ENCODE data around the gene KRTAP5-3. TPM values are rescaled to one million over a fixed set of nuclear protein-coding genes. Genes with fewer than 3 reads are reported as not detected.

The KRTAP5-3 gene
- total and polyA plus RNA-seq, 2 of the 13 experiments (the other 11 are each of a cell fraction or from before 2014, with no cell fraction given): not detected

- ChIA-PET POLR2A (no interaction called here), CTCF (ENCODE audit: low intra/inter-chr PET ratio, low total read pairs) (no interaction called here)
- no peak for ATAC-seq
- intact Hi-C loops (cut with micrococcal nuclease; ENCODE audit: unreplicated experiment): no loop called here
- peaks cover 18% of the 10 kb centered on the region; the same call in 1 of the 2 replicates for H4K20me1 ChIP-seq (ENCODE audit: insufficient read depth, low read length)
- H3K27me3 ChIP-seq (ENCODE audit: control insufficient read depth in 1 of 2, insufficient read depth in 2 of 2, low read length in 2 of 2): no peaks in the 10 kb centered on the region
- H3K9ac ChIP-seq (ENCODE audit: insufficient read depth, low read depth, low read length): no peak overlapping the region
- no TSS peak for BruUV-seq (replicated peaks)
- H3K4me1 ChIP-seq (ENCODE audit: insufficient read depth, low read length): peaks cover 10% of the 10 kb centered on the region
- no peak overlapping the region for H2AFZ ChIP-seq (ENCODE audit: low read length)
- H3K27ac ChIP-seq (ENCODE audit: extremely low read length, insufficient read depth, low read length): no peak overlapping the region
- FAIRE-seq: no peak
- peaks cover 0 to 1% of the 10 kb centered on the region in 2 experiments; a peak in 1 of 5 replicates for H3K36me3 ChIP-seq (replicated peaks in 1 of 2; ENCODE audit: control insufficient read depth in 1 of 2, insufficient read depth in 2 of 2, low read length in 2 of 2)
- no peak overlapping the region for H3K4me2 ChIP-seq (ENCODE audit: low read depth, low read length)
- no peaks in the 10 kb centered on the region for H3K9me3 ChIP-seq (ENCODE audit: low read length)
- WGBS (ENCODE audit: low lambda C conversion rate): 89% methylated on average over 9 of the region's 12 CpGs
- no peaks in the 10 kb centered on the region for H3K79me2 ChIP-seq (ENCODE audit: insufficient read depth, low read length)
- in situ Hi-C loops (cut with HindIII; ENCODE audit: extremely low pct_ligation_motif_present, low pct_unique_long_range_greater_than_20kb): no loop called here
- H3K4me3 ChIP-seq (replicated peaks in 1 of 3; ENCODE audit: insufficient read depth in 1 of 3, low read depth in 2 of 3, low read length in 3 of 3): no peak overlapping the region
- no peak for DNase-seq (ENCODE audit: low spot score)
- TF ChIP-seq ARNT (IDR thresholded peaks at IDR 0.05) (no peak), ZNF12 (CRISPR knock-in tag; IDR thresholded peaks at IDR 0.05) (no peak), ZNF33A (CRISPR knock-in tag; IDR thresholded peaks at IDR 0.05; ENCODE audit: borderline replicate concordance) (no peak), ZNF234 (CRISPR knock-in tag; conservative IDR thresholded peaks at IDR 0.05) (no peak), ZSCAN12 (CRISPR knock-in tag; IDR thresholded peaks at IDR 0.05) (no peak), RNF219 (CRISPR knock-in tag; IDR thresholded peaks at IDR 0.05) (no peak), TCF7 (IDR thresholded peaks at IDR 0.05; ENCODE audit: low read depth) (no peak), ISX (CRISPR knock-in tag; conservative IDR thresholded peaks at IDR 0.05) (no peak), SRY (CRISPR knock-in tag; IDR thresholded peaks at IDR 0.05) (no peak), ZNF704 (CRISPR knock-in tag; IDR thresholded peaks at IDR 0.05; ENCODE audit: borderline replicate concordance) (no peak), JUNB (CRISPR knock-in tag; IDR thresholded peaks at IDR 0.05; ENCODE audit: borderline replicate concordance) (no peak), PRDM15 (CRISPR knock-in tag; IDR thresholded peaks at IDR 0.05) (no peak), HDAC1 (CRISPR knock-in tag; IDR thresholded peaks at IDR 0.05) (no peak), TFDP1 (CRISPR knock-in tag; IDR thresholded peaks at IDR 0.05; ENCODE audit: borderline replicate concordance) (no peak), ZNF20 (CRISPR knock-in tag; IDR thresholded peaks at IDR 0.05) (no peak), PLRG1 (conservative IDR thresholded peaks at IDR 0.05) (no peak), PCBP2 (optimal IDR thresholded peaks at IDR 0.05; ENCODE audit: low read depth, low read length, poor library complexity, severe bottlenecking) (no peak), ZSCAN21 (CRISPR knock-in tag; IDR thresholded peaks at IDR 0.05; ENCODE audit: borderline replicate concordance) (no peak), KDM6A (CRISPR knock-in tag; IDR thresholded peaks at IDR 0.05; ENCODE audit: low read depth) (no peak)
Observed at GRCh38 chr11:1563149-1563638, 45.1 kb downstream of the KRTAP5-3 start.
